Ramos (cell line): ENCODE measurements around the gene NPC1.

Experiments
- in situ Hi-C: fragments of 300-500 bp; cut with MboI; formaldehyde crosslinking; loops from one replicate; pipeline ENCODE4 v1.14.3; 2022; ENCODE audit warnings: low sequenced_read_pairs; ENCODE audit not compliant: unreplicated experiment

The NPC1 gene

DNA sequence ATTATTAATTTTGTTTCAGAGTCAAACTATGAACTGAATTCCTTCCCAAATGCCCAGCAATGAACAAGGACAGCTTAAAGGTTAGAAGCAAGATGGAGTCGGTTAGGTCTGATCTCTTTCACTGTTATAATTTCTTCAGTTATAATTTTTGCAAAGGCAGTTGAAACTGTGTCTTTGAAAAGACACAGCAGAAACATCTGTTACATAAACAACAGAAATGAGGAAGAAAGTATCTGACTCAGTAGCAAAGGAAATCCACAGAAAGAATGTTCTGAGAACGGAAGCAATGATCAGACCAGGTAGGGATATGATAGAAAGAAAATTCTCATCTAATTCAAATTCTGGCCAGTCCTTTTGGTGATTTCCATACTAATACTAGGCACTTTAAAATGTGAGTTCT lies 88.2 kb downstream of the NPC1 start:
- in situ Hi-C loops: loop anchor here (10.0 to 25.0 kb wide), 2 partner anchors 261 to 363 kb away; partner anchors contain the start of gene CABLES1

- in situ Hi-C loops: loop anchor here (10.0 to 25.0 kb wide), 2 partner anchors 259 to 361 kb away; partner anchors contain the start of gene CABLES1
Observed at GRCh38 chr18:23495723-23496440, 90.4 kb downstream of the NPC1 start.

DNA sequence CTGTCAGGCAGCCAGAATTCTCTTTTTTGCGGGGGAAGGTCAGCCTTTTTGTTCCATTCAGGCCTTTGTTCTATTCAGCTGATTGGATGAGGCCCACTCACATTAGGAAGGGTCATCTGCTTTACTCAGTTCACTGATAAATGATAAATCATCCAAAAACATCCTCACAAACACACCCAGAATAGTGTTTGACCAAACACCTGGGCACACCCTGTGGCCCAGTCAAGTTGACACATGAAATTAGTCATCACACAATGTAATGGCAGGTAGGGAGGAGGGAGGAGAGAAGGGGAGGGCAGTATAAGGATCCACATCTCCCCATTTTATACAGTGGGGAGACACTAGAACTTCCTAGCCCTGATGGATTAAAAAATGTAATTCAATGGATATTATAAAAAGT lies 91.3 kb downstream of the NPC1 start:
- in situ Hi-C loops: loop anchor here (10.0 to 25.0 kb wide), 2 partner anchors 258 to 360 kb away; partner anchors contain the start of gene CABLES1

- in situ Hi-C loops: loop anchor here (10.0 to 25.0 kb wide), 2 partner anchors 256 to 359 kb away; partner anchors contain the start of gene CABLES1
Observed at GRCh38 chr18:23493654-23494053, 92.7 kb downstream of the NPC1 start.

GRCh38 chr18:23489586-23489985 lies 96.7 kb downstream of the NPC1 start:
- in situ Hi-C loops: loop anchor here (25.0 kb wide), 1 partner anchor 252 kb away; no protein-coding TSS in a partner anchor

DNA sequence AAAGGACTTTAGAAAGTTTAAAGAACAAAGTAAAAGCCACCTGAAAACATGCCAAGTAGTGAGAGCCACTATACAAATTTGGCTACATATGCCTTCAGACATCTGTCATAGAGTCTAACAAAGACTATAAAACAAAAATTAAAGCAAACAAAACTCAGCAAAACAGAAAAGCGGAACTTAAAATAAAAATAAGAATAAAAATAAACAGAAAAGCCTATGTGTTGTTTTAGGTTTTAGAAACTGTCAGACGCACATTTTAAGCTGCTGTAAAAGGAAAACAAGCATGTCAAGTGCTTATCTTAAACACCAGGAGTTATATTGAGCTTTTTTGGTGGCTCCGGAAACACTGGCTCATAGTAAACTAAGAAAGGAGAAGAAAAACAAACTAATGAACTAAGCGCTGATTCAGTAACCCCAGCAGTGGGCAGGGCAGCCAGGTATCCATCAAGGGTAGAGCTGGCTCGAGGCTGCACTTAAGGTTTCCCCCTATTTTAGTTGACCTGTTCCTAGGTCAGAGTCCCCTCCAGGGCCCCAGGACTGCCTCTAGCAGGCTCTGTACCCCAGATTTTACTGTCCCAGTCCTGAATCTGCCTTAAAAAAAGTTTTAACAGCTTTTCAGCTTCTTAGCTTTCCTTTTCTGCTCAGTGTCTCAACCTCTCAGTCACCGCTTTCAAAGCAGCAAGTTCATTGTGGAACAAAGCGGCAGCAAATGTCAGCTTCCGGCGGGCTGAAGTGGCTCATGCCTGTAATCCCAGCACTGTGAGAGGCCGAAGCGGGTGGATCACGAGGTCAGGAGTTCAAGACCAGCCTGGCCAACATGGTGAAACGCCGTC lies 98.4 kb downstream of the NPC1 start:
- in situ Hi-C loops: loop anchor here (25.0 kb wide), 1 partner anchor 251 kb away; no protein-coding TSS in a partner anchor

- in situ Hi-C loops: loop anchor here (25.0 kb wide), 1 partner anchor 248 kb away; no protein-coding TSS in a partner anchor
Observed at GRCh38 chr18:23485386-23485785, 100.9 kb downstream of the NPC1 start.

- in situ Hi-C loops: loop anchor here (25.0 kb wide), 1 partner anchor 247 kb away; no protein-coding TSS in a partner anchor
Observed at GRCh38 chr18:23484561-23485182, 101.6 kb downstream of the NPC1 start.
